HepG2 (cell line): ENCODE results near the gene CTF1. TPM values are rescaled to one million over a fixed set of nuclear protein-coding genes. Genes with fewer than 3 reads are reported as not detected.

Experiments
- GABPA ChIP-seq, 2 experiments: IDR thresholded peaks; 2 replicates each; pipeline ENCODE4 v1.6.1; 2011 to 2016; ENCODE audit warnings: low read depth in 2 of 2, low read length in 1 of 2, missing biosample characterization in 1 of 2, missing genetic modification characterization in 1 of 2
- HMGXB4 ChIP-seq, 2 experiments: sonication (generic) in 1 of 2; formaldehyde crosslinking in 1 of 2; IDR thresholded peaks; 2 replicates each; pipeline versions ENCODE4 v1.4.0 to v1.6.1; 2018 to 2020; ENCODE audit warnings: missing genetic modification reagents in 2 of 2, borderline replicate concordance in 1 of 2, low read depth in 1 of 2, mild to moderate bottlenecking in 1 of 2, missing biosample characterization in 1 of 2
- KDM6A ChIP-seq: IDR thresholded peaks from 2 replicates; pipeline ENCODE4 v1.6.1; 2016; ENCODE audit warnings: low read depth
- POLR2A ChIP-seq, 2 experiments: IDR thresholded peaks; 2 replicates each; pipeline ENCODE4 v1.6.1; 2011; ENCODE audit warnings: low read depth in 2 of 2, low read length in 2 of 2, mild to moderate bottlenecking in 1 of 2, moderate library complexity in 1 of 2; ENCODE audit not compliant: insufficient read depth in 1 of 2
- PRDM10 ChIP-seq: sonication (generic); formaldehyde crosslinking; IDR thresholded peaks from 2 replicates; pipeline ENCODE4 v1.4.0; 2020; ENCODE audit warnings: low read depth, missing genetic modification reagents
- RAD51 ChIP-seq: fragments of 450-650 bp; IDR thresholded peaks from 2 replicates; pipeline ENCODE4 v1.6.1; 2016; ENCODE audit warnings: borderline replicate concordance
- ZBTB46 ChIP-seq: sonication (generic); formaldehyde crosslinking; IDR thresholded peaks from 2 replicates; pipeline ENCODE4 v1.4.0; 2020; ENCODE audit warnings: mild to moderate bottlenecking, missing genetic modification reagents, borderline replicate concordance
- ZNF556 ChIP-seq: sonication (generic); formaldehyde crosslinking; IDR thresholded peaks from 2 replicates; pipeline ENCODE4 v1.4.0; 2020; ENCODE audit warnings: mild to moderate bottlenecking, missing genetic modification reagents, borderline replicate concordance
- ZNF577 ChIP-seq: sonication (generic); formaldehyde crosslinking; IDR thresholded peaks from 2 replicates; pipeline ENCODE4 v1.4.0; 2020; ENCODE audit warnings: mild to moderate bottlenecking, low read depth, missing genetic modification reagents, borderline replicate concordance
- ZNF768 ChIP-seq: sonication (generic); formaldehyde crosslinking; IDR thresholded peaks from 2 replicates; pipeline ENCODE4 v1.4.0; 2020; ENCODE audit warnings: missing genetic modification reagents
- ZXDC ChIP-seq: sonication (generic); formaldehyde crosslinking; IDR thresholded peaks from 2 replicates; pipeline ENCODE4 v1.5.0; 2020; ENCODE audit warnings: mild to moderate bottlenecking, missing genetic modification reagents
- polyA plus RNA-seq, 8 experiments: library from polyadenylated mRNA; depleted of rRNA in 3 of 8; stranded (reverse) in 7 of 8; unstranded in 1 of 8; fragments of >200 nt; fragmentation: Illumina TruSeq in 4 of 8; extraction: Trizol in 4 of 8; gene quantifications; 2 replicates each; pipeline versions ENCODE4 v1.2.1 to v1.2.3, GENCODE V29; 2011 to 2016; ENCODE audit warnings: low read depth in 4 of 8, missing spikeins in 1 of 8, mixed read lengths in 1 of 8; ENCODE audit not compliant: insufficient read depth in 1 of 8
- total RNA-seq, 5 experiments: library from RNA; depleted of rRNA; stranded (reverse); fragments of >200 nt; fragmentation: Illumina TruSeq; extraction: Trizol; gene quantifications; 2 replicates each; pipeline ENCODE4 v1.2.3, GENCODE V29; 2016; ENCODE audit warnings: low read depth in 1 of 5
- TF ChIP-seq, protein P1 (sequence below): sonication (generic); formaldehyde crosslinking; IDR thresholded peaks from 2 replicates; pipeline ENCODE4 v1.5.1; 2020; ENCODE audit warnings: mild to moderate bottlenecking, missing genetic modification reagents, borderline replicate concordance

The CTF1 gene
- total and polyA plus RNA-seq, 2 of the 13 experiments (the other 11 are each of a cell fraction or from before 2014, with no cell fraction given), result 0.13 to 1.8 TPM

DNA sequence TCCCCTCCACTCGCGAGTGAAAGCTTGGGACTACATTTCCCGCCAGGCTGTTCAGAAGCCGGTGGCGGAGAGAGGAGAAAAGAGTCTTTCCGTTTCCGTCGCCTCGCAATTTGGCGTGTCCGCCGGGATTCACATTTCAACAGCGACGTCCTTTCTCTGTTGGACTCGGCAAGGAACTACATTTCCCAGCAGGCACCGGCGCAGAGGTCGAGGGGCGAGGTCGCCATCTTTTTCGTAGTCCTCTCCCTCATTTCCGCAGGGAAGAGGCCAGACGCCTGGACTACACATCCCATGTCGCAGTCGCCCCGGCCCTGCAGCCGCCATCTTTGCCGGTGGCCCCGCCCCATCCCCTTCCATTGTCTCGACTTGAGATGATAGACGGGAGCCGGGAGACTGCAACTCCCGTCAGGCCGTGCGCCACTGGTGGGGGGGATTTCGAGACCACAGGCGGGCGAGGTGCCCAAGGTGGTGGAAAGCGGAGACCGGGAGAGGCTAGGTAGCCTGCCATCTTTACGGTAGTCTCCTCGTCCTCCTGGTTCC lies 26.1 kb downstream of the CTF1 start (continued):
- TF ChIP-seq, protein P1, sequence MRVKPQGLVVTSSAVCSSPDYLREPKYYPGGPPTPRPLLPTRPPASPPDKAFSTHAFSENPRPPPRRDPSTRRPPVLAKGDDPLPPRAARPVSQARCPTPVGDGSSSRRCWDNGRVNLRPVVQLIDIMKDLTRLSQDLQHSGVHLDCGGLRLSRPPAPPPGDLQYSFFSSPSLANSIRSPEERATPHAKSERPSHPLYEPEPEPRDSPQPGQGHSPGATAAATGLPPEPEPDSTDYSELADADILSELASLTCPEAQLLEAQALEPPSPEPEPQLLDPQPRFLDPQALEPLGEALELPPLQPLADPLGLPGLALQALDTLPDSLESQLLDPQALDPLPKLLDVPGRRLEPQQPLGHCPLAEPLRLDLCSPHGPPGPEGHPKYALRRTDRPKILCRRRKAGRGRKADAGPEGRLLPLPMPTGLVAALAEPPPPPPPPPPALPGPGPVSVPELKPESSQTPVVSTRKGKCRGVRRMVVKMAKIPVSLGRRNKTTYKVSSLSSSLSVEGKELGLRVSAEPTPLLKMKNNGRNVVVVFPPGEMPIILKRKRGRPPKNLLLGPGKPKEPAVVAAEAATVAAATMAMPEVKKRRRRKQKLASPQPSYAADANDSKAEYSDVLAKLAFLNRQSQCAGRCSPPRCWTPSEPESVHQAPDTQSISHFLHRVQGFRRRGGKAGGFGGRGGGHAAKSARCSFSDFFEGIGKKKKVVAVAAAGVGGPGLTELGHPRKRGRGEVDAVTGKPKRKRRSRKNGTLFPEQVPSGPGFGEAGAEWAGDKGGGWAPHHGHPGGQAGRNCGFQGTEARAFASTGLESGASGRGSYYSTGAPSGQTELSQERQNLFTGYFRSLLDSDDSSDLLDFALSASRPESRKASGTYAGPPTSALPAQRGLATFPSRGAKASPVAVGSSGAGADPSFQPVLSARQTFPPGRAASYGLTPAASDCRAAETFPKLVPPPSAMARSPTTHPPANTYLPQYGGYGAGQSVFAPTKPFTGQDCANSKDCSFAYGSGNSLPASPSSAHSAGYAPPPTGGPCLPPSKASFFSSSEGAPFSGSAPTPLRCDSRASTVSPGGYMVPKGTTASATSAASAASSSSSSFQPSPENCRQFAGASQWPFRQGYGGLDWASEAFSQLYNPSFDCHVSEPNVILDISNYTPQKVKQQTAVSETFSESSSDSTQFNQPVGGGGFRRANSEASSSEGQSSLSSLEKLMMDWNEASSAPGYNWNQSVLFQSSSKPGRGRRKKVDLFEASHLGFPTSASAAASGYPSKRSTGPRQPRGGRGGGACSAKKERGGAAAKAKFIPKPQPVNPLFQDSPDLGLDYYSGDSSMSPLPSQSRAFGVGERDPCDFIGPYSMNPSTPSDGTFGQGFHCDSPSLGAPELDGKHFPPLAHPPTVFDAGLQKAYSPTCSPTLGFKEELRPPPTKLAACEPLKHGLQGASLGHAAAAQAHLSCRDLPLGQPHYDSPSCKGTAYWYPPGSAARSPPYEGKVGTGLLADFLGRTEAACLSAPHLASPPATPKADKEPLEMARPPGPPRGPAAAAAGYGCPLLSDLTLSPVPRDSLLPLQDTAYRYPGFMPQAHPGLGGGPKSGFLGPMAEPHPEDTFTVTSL (CRISPR knock-in tag), result no peak; the same call in 1 of the 2 replicates
- TF ChIP-seq PRDM10 (CRISPR knock-in tag) (peak; percentile 6; the same call in 1 of the 2 replicates), HMGXB4 (CRISPR knock-in tag; IDR thresholded peaks at IDR 0.05; ENCODE audit: borderline replicate concordance in 1 of 2, low read depth in 1 of 2) (peak in 1 of 2 experiments; percentile 81; a peak in 3 of 4 replicates), ZXDC (CRISPR knock-in tag) (no peak), KDM6A (CRISPR knock-in tag) (no peak), ZNF556 (CRISPR knock-in tag) (peak; percentile 13; the same call in 1 of the 2 replicates), POLR2A (IDR thresholded peaks at IDR 0.05; ENCODE audit: insufficient read depth in 1 of 2, low read depth in 2 of 2, low read length in 2 of 2) (peak in 1 of 2 experiments; percentile 58; a peak in 2 of 4 replicates), ZNF768 (CRISPR knock-in tag) (no peak), ZNF577 (CRISPR knock-in tag) (no peak), GABPA (IDR thresholded peaks at IDR 0.05; ENCODE audit: low read depth, low read length) (peak; percentile 88), GABPA (CRISPR knock-in tag; IDR thresholded peaks at IDR 0.05; ENCODE audit: low read depth) (peak; percentile 97), RAD51 (no peak), ZBTB46 (CRISPR knock-in tag) (no peak)
